ENCODE measurements around the gene CENPC. TPM values are rescaled to one million over a fixed set of nuclear protein-coding genes. Genes with fewer than 3 reads are reported as not detected.

The CENPC gene
- total RNA-seq, 1 donor from 2014 or later, result 28.4 TPM

DNA sequence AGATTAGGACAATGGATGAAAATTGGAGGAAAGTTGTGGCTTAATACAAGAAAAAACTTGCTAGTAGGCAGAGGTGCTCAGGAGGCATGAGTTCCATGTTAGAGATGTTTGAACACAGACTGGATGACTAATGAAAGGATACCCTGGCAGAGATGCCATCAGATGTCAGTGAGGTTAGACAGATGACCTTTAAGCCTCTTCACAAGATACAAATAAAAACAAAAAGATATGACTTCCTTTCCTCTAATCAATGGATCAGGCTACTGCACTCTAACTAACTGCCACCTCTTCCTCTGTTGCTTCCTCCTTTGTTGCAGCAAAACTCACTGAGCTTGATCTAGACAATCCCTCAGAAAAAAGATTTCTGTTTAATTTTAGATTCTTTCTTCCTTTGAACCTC lies 27.9 kb upstream of the CENPC start:
- H3K36me3 Mint-ChIP-seq, result no peaks in the 10 kb centered on the region
- H3K9me3 Mint-ChIP-seq, result no peaks in the 10 kb centered on the region
- H3K4me3 Mint-ChIP-seq, result no peak overlapping the region
- TF ChIP-seq, protein P1, sequence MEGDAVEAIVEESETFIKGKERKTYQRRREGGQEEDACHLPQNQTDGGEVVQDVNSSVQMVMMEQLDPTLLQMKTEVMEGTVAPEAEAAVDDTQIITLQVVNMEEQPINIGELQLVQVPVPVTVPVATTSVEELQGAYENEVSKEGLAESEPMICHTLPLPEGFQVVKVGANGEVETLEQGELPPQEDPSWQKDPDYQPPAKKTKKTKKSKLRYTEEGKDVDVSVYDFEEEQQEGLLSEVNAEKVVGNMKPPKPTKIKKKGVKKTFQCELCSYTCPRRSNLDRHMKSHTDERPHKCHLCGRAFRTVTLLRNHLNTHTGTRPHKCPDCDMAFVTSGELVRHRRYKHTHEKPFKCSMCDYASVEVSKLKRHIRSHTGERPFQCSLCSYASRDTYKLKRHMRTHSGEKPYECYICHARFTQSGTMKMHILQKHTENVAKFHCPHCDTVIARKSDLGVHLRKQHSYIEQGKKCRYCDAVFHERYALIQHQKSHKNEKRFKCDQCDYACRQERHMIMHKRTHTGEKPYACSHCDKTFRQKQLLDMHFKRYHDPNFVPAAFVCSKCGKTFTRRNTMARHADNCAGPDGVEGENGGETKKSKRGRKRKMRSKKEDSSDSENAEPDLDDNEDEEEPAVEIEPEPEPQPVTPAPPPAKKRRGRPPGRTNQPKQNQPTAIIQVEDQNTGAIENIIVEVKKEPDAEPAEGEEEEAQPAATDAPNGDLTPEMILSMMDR (IDR thresholded peaks at IDR 0.05; ENCODE audit: unreplicated experiment), result no peak
- H3K4me1 Mint-ChIP-seq, result peaks cover 2% of the 10 kb centered on the region
- no peak overlapping the region for H3K27ac Mint-ChIP-seq
- H3K27me3 Mint-ChIP-seq (ENCODE audit: low read depth), result no peaks in the 10 kb centered on the region
- no peak for DNase-seq (ENCODE audit: low spot score in 2 of 2, unreplicated experiment in 2 of 2)

- TF ChIP-seq, protein P1 (IDR thresholded peaks at IDR 0.05; ENCODE audit: unreplicated experiment), result no peak
- Mint-ChIP-seq H3K4me1 (peaks cover 2% of the 10 kb centered on the region), H3K4me3 (no peak overlapping the region)
Measured at GRCh38 chr4:67571975-67572374, 26.7 kb upstream of the CENPC start.

GRCh38 chr4:67570537-67570936 lies 25.2 kb upstream of the CENPC start:
- Mint-ChIP-seq H3K4me1 (peaks cover 2% of the 10 kb centered on the region), H3K27ac (no peak overlapping the region)

More at GRCh38 chr4:67571975-67572374, 26.7 kb upstream of the CENPC start:
- no peak for DNase-seq (ENCODE audit: low spot score in 2 of 2, unreplicated experiment in 2 of 2)
- Mint-ChIP-seq H3K27me3 (ENCODE audit: low read depth) (no peaks in the 10 kb centered on the region), H3K9me3 (no peaks in the 10 kb centered on the region), H3K27ac (no peak overlapping the region), H3K36me3 (no peaks in the 10 kb centered on the region)

GRCh38 chr4:67568820-67569219 lies 23.5 kb upstream of the CENPC start:
- Mint-ChIP-seq H3K9me3 (no peaks in the 10 kb centered on the region), H3K4me1 (no peaks in the 10 kb centered on the region), H3K27ac (no peak overlapping the region), H3K27me3 (ENCODE audit: low read depth) (no peaks in the 10 kb centered on the region), H3K4me3 (no peak overlapping the region), H3K36me3 (no peaks in the 10 kb centered on the region)
- no peak for DNase-seq (ENCODE audit: low spot score in 2 of 2, unreplicated experiment in 2 of 2)
- TF ChIP-seq, protein P1 (IDR thresholded peaks at IDR 0.05; ENCODE audit: unreplicated experiment), result no peak

More at GRCh38 chr4:67570537-67570936, 25.2 kb upstream of the CENPC start:
- DNase-seq (ENCODE audit: low spot score in 2 of 2, unreplicated experiment in 2 of 2), result no peak
- Mint-ChIP-seq H3K36me3 (no peaks in the 10 kb centered on the region), H3K9me3 (no peaks in the 10 kb centered on the region), H3K27me3 (ENCODE audit: low read depth) (no peaks in the 10 kb centered on the region), H3K4me3 (no peak overlapping the region)
- TF ChIP-seq, protein P1 (IDR thresholded peaks at IDR 0.05; ENCODE audit: unreplicated experiment), result no peak

DNA sequence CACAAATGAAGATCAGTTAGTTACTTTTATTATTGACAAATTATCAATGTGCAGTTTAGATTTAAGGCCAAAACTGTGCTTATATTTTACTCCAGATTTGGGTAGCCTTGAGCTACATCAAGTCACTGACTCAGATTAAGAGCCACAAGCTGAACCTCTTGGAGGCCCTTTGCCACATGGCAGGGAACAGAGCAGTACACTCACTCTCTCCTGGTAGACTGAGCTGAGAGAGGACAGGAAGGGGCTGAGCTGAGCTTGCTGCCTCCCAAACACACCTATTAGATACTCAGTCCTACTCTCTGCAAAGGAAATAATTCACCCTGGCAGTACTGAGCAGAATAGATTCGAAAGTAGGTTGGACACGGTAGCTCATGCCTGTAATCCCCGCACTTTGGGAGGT lies 21.0 kb upstream of the CENPC start:
- H3K27ac Mint-ChIP-seq, result no peak overlapping the region
- H3K4me1 Mint-ChIP-seq, result no peaks in the 10 kb centered on the region
- no peak overlapping the region for H3K4me3 Mint-ChIP-seq
- no peak for DNase-seq (ENCODE audit: low spot score in 2 of 2, unreplicated experiment in 2 of 2)
- TF ChIP-seq, protein P1 (IDR thresholded peaks at IDR 0.05; ENCODE audit: unreplicated experiment), result no peak
- H3K9me3 Mint-ChIP-seq, result no peaks in the 10 kb centered on the region
- no peaks in the 10 kb centered on the region for H3K36me3 Mint-ChIP-seq
- no peaks in the 10 kb centered on the region for H3K27me3 Mint-ChIP-seq (ENCODE audit: low read depth)

GRCh38 chr4:67565284-67565683 lies 20.0 kb upstream of the CENPC start:
- no peak overlapping the region for H3K4me3 Mint-ChIP-seq
- no peak for DNase-seq (ENCODE audit: low spot score in 2 of 2, unreplicated experiment in 2 of 2)
- no peaks in the 10 kb centered on the region for H3K9me3 Mint-ChIP-seq
- H3K36me3 Mint-ChIP-seq, result no peaks in the 10 kb centered on the region
- no peaks in the 10 kb centered on the region for H3K27me3 Mint-ChIP-seq (ENCODE audit: low read depth)
- no peak overlapping the region for H3K27ac Mint-ChIP-seq
- TF ChIP-seq, protein P1 (IDR thresholded peaks at IDR 0.05; ENCODE audit: unreplicated experiment), result no peak
- H3K4me1 Mint-ChIP-seq, result no peaks in the 10 kb centered on the region
